ENCODE results near the gene TMEM272.

Gene TMEM272

GRCh38 chr13:51801631-51802099 is 43.3 kb downstream of the TMEM272 start:
- no peak for DNase-seq (ENCODE audit: low read depth)
- no peak for TF ChIP-seq CTCF (conservative IDR thresholded peaks at IDR 0.05; ENCODE audit: low read depth, low read length)
- H3K4me3 ChIP-seq (ENCODE audit: low read length) = no peak overlapping the region

GRCh38 chr13:51800486-51800885 is 44.5 kb downstream of the TMEM272 start:
- no peak for DNase-seq (ENCODE audit: low read depth)
- TF ChIP-seq CTCF (conservative IDR thresholded peaks at IDR 0.05; ENCODE audit: low read depth, low read length) = no peak
- no peak overlapping the region for H3K4me3 ChIP-seq (ENCODE audit: low read length)

GRCh38 chr13:51799261-51799660 is 45.7 kb downstream of the TMEM272 start:
- DNase-seq (ENCODE audit: low read depth) = no peak
- TF ChIP-seq CTCF (conservative IDR thresholded peaks at IDR 0.05; ENCODE audit: low read depth, low read length) = no peak

GRCh38 chr13:51797664-51798488 is 47.1 kb downstream of the TMEM272 start:
- TF ChIP-seq CTCF (conservative IDR thresholded peaks at IDR 0.05; ENCODE audit: low read depth, low read length) = peak; percentile 55
- no peak for DNase-seq (ENCODE audit: low read depth)
- H3K4me3 ChIP-seq (ENCODE audit: low read length) = no peak overlapping the region

More at GRCh38 chr13:51799261-51799660, 45.7 kb downstream of the TMEM272 start:
- H3K4me3 ChIP-seq (ENCODE audit: low read length) = no peak overlapping the region

GRCh38 chr13:51796546-51796945 is 48.4 kb downstream of the TMEM272 start:
- no peak for TF ChIP-seq CTCF (conservative IDR thresholded peaks at IDR 0.05; ENCODE audit: low read depth, low read length)
- DNase-seq (ENCODE audit: low read depth) = no peak
- H3K4me3 ChIP-seq (ENCODE audit: low read length) = no peak overlapping the region

- no peak overlapping the region for H3K4me3 ChIP-seq (ENCODE audit: low read length)
- DNase-seq (ENCODE audit: low read depth) = no peak
- TF ChIP-seq CTCF (conservative IDR thresholded peaks at IDR 0.05; ENCODE audit: low read depth, low read length) = no peak
Observed at GRCh38 chr13:51795419-51795818, 49.6 kb downstream of the TMEM272 start.

GRCh38 chr13:51794964-51795363 is 50.0 kb downstream of the TMEM272 start:
- DNase-seq (ENCODE audit: low read depth) = no peak
- TF ChIP-seq CTCF (conservative IDR thresholded peaks at IDR 0.05; ENCODE audit: low read depth, low read length) = no peak
- H3K4me3 ChIP-seq (ENCODE audit: low read length) = no peak overlapping the region

Measured in retinal pigment epithelial cell (primary cell).